Adrenal gland (tissue), 12 donors: Measurements from ENCODE around the gene SMG6. TPM values are rescaled to one million over a fixed set of nuclear protein-coding genes. Genes with fewer than 3 reads are reported as not detected.
"Not testable (repeated sequence)": the region's sequence is repeated elsewhere in the genome, so short reads cannot be mapped to it uniquely, and the experiment has no call there.

Experiments used
- DNase-seq, 7 donors: peaks; one replicate each; pipeline ENCODE4 v3.0.0-alpha.2; 2019 to 2020
- H3K27ac ChIP-seq, 5 donors: fragments of 200-600 bp; sonication (generic) in 4 of 5; 1 replicate in 3 of 5; 2 replicates in 2 of 5; pipeline versions ENCODE4 v1.5.1 to v1.8.0; 2016 to 2020; ENCODE audit warnings: mild to moderate bottlenecking in 1 of 5
- H3K27me3 ChIP-seq: fragments of 200-600 bp; 2 replicates; pipeline ENCODE4 v1.8.0; 2021
- H3K36me3 ChIP-seq, 2 donors: fragments of 200-600 bp; replicated peaks in 1 of 2; 1 replicate in 1 of 2; 2 replicates in 1 of 2; pipeline versions ENCODE4 v1.5.1 to v1.8.0; 2018 to 2022
- H3K4me1 ChIP-seq, 2 donors: fragments of 200-600 bp; replicated peaks in 1 of 2; 1 replicate in 1 of 2; 2 replicates in 1 of 2; pipeline versions ENCODE4 v1.5.1 to v1.8.0; 2018 to 2021
- H3K4me3 ChIP-seq, 4 donors: fragments of 200-600 bp; sonication (generic) in 3 of 4; one replicate each; pipeline ENCODE4 v1.5.1; 2016 to 2018
- H3K9me3 ChIP-seq, 3 donors: fragments of 200-600 bp; sonication (generic) in 1 of 3; replicated peaks in 1 of 3; 1 replicate in 2 of 3; 2 replicates in 1 of 3; pipeline versions ENCODE4 v1.5.1 to v1.8.0; 2016 to 2021
- POLR2A ChIP-seq, 2 donors: fragments of 450-650 bp; IDR thresholded peaks; one replicate each; pipeline ENCODE4 v1.6.1; 2017; ENCODE audit warnings: antibody characterized with exemption in 2 of 2, mild to moderate bottlenecking in 2 of 2, moderate library complexity in 1 of 2
- WGBS, 4 donors: extraction: QIAGEN DNeasy Blood & Tissue Kit in 2 of 4; methylation state at CpG; one replicate each; pipeline versions ENCODE4 v1.1.5 to v1.1.7; 2013 to 2017; 5-methylcytosine and 5-hydroxymethylcytosine counted together
- intact Hi-C, 2 donors: fragments of 100-400 bp; cut with DNase I; formaldehyde crosslinking; loops; one replicate each; pipeline versions ENCODE4 v1.14.1 to v1.15.0; 2022 to 2023
- polyA plus RNA-seq, 3 donors: library from polyadenylated mRNA; stranded (reverse); fragments of 200-250 nt in 2 of 3; fragments of 350-450 nt in 1 of 3; fragmentation: Illumina TruSeq in 1 of 3; extraction: RNeasy Lipid Tissue Mini Kit (QIAGEN cat#74804) in 1 of 3; gene quantifications; one replicate each; pipeline ENCODE4 v1.2.3, GENCODE V29; 2013 to 2014
- total RNA-seq, 9 donors: library from RNA; depleted of rRNA in 4 of 9; stranded (reverse); fragments of >200 nt in 4 of 9; fragments of 120-200 nt in 1 of 9; fragmentation: NEBNext Ultra II Directional in 1 of 9; extraction: Animal tissue kit (Norgen Biotek cat#: 25700) in 1 of 9; gene quantifications; one replicate each; pipeline versions ENCODE4 v1.1.0 to v1.2.4, GENCODE V29; 2013 to 2023
- TF ChIP-seq, protein P1 (sequence below), 6 experiments: fragments of 450-650 bp in 4 of 6; fragments of 200-600 bp in 2 of 6; sonication (generic) in 1 of 6; IDR thresholded peaks; 1 replicate in 5 of 6; 2 replicates in 1 of 6; pipeline versions ENCODE4 v1.5.1 to v1.8.0; 2016 to 2021; ENCODE audit warnings: antibody characterized with exemption in 6 of 6, mild to moderate bottlenecking in 2 of 6, moderate library complexity in 1 of 6
- donor health status: healthy with polysubstance abuse.
- donor health status: Bipolar disorder and iron deficiency.
- donor health status: DM: yes; HTN: yes; CAD: no.
- donor health status: DM: no; HTN: no; CAD: no.
- donor health status: DM: no; HTN: no; CAD: no.
- donor health status: DM: yes; HTN: yes; CAD: no.

The SMG6 gene
- total and polyA plus RNA-seq, 12 donors, result 15.9 to 85.1 (median 44.0) TPM

DNA sequence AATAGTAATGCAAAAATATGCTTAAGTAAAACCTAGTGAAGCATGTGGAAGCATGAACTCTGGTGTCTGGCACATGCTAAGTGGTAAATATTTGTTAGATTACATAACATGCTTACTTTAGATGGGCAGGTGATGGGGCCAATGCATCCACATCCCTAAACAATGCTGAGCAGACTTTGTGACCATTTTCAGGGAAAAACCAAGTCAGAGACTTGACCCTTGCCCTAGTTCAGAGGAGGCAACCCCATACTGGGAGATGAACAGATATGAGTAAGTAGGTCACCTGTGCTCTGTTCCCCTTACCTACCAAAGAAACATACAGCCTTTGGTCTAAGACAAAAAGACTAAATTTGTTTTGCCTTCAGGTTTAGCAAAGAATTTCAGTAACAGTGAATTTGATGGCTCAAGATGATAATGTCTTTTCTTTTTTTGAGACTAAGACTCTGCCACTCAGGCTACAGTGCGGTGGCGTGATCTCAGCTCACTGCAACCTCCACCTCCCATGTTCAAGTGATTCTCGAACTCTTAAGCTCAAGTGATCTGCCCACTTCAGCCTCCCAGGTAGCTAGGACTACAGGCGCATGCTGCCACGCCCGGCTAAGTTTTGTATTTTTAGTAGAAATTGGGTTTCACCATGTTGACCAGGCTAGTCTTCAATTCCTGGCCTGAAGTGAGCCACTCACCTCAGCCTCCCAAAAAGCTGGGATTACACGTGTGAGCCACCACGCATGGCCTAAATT is 157.3 kb downstream of the SMG6 start:
- H3K4me1 ChIP-seq, result no peaks in the 10 kb centered on the region
- H3K27ac ChIP-seq, result no peak overlapping the region
- WGBS, 4 donors, result 96 to 99% (median 98%) methylated on average over 8 of the region's 8 CpGs
- peak in 1 of 7 donors; percentile 39 for DNase-seq
- H3K27me3 ChIP-seq, result no peaks in the 10 kb centered on the region
- no peaks in the 10 kb centered on the region for H3K9me3 ChIP-seq
- H3K4me3 ChIP-seq, result no peak overlapping the region
- no peak for TF ChIP-seq POLR2A (IDR thresholded peaks at IDR 0.05)
- TF ChIP-seq, protein P1, sequence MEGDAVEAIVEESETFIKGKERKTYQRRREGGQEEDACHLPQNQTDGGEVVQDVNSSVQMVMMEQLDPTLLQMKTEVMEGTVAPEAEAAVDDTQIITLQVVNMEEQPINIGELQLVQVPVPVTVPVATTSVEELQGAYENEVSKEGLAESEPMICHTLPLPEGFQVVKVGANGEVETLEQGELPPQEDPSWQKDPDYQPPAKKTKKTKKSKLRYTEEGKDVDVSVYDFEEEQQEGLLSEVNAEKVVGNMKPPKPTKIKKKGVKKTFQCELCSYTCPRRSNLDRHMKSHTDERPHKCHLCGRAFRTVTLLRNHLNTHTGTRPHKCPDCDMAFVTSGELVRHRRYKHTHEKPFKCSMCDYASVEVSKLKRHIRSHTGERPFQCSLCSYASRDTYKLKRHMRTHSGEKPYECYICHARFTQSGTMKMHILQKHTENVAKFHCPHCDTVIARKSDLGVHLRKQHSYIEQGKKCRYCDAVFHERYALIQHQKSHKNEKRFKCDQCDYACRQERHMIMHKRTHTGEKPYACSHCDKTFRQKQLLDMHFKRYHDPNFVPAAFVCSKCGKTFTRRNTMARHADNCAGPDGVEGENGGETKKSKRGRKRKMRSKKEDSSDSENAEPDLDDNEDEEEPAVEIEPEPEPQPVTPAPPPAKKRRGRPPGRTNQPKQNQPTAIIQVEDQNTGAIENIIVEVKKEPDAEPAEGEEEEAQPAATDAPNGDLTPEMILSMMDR (IDR thresholded peaks at IDR 0.05), result no peak
- intact Hi-C loops, result no loop called here
- H3K36me3 ChIP-seq, result no peaks in the 10 kb centered on the region

DNA sequence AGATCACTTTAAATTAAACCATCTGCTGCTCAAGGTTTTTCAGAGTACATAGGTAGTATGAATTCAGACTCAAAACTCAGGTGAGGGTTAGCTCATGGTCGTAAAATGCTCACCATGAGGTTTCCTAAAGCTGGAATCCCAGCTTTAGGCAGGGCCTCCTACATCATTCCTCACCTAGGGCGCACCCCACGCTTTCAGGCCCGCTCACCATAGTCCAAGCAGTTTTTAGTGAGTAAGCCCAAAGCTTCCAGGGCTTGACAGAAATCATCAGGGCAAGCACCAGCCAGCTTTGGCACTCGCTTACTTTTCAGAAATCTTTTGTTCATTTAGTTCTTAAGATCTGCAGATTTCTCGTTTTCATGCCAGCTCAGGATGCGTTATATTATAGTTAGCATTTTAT is 158.9 kb downstream of the SMG6 start:
- no peak for TF ChIP-seq POLR2A (IDR thresholded peaks at IDR 0.05)
- TF ChIP-seq, protein P1 (IDR thresholded peaks at IDR 0.05), result no peak
- Histone ChIP-seq H3K27ac (no peak overlapping the region), H3K4me1 (no peaks in the 10 kb centered on the region), H3K9me3 (no peaks in the 10 kb centered on the region), H3K36me3 (no peaks in the 10 kb centered on the region), H3K4me3 (no peak overlapping the region), H3K27me3 (no peaks in the 10 kb centered on the region)
- peak in 1 of 7 donors; percentile 29 for DNase-seq
- intact Hi-C loops, result no loop called here
- 94 to 97% (median 95%) methylated on average over 7 of the region's 7 CpGs for WGBS, 4 donors

DNA sequence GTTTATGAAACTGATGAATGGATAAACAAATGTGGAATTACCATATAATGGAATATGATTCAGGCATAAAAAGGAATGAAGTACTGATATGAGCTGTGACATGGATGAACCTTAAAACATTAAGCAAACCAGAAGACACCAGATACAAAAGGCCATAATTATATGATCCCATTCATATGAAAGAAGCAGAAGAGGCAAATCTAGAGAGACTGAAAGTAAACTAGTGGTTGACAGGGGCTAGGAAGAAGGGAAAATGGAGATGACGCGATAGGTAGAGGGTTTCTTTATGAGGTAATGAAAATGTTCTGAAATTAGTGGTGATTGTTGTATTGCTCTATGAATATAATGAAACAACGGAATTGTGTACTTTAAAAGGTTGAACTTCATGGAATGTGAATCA is 160.3 kb downstream of the SMG6 start:
- 92 to 95% (median 93%) methylated on average over 3 of the region's 3 CpGs for WGBS, 4 donors
- TF ChIP-seq POLR2A (IDR thresholded peaks at IDR 0.05), result no peak
- TF ChIP-seq, protein P1 (IDR thresholded peaks at IDR 0.05), result no peak
- H3K27me3 ChIP-seq, result no peaks in the 10 kb centered on the region

DNA sequence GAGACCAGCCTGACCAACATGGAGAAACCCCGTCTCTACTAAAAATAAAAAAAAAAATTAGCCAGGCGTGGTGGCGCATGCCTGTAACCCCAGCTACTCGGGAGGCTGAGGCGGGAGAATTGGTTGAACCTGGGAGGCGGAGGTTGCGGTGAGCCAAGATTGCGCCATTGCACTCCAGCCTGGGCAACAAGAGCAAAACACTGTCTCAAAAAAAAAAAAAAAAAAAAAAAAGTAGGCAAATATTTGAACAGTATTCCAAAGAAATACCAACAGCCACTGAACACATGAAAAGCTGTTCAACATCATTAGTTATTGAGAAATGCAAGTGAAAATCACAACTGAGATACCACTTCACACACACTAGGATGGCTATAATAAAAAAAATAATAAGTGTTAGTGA is 160.9 kb downstream of the SMG6 start:
- H3K4me3 ChIP-seq, intact Hi-C loops, H3K27me3 ChIP-seq, H3K36me3 ChIP-seq, H3K9me3 ChIP-seq, H3K27ac ChIP-seq: not testable (repeated sequence)
- H3K4me1 ChIP-seq, result peaks cover 17 to 19% of the 10 kb centered on the region in 2 donors
- peak in 1 of 7 donors; percentile 23 for DNase-seq
- 95 to 97% (median 96%) methylated on average over 8 of the region's 8 CpGs for WGBS, 4 donors

More for the DNA sequence above, 160.3 kb downstream of the SMG6 start:
- peaks cover 11 to 12% of the 10 kb centered on the region in 2 donors for H3K4me1 ChIP-seq
- no peaks in the 10 kb centered on the region for H3K9me3 ChIP-seq
- no peak for DNase-seq
- intact Hi-C loops, result no loop called here
- H3K4me3 ChIP-seq, result no peak overlapping the region
- H3K27ac ChIP-seq, result no peak overlapping the region
- no peaks in the 10 kb centered on the region for H3K36me3 ChIP-seq

DNA sequence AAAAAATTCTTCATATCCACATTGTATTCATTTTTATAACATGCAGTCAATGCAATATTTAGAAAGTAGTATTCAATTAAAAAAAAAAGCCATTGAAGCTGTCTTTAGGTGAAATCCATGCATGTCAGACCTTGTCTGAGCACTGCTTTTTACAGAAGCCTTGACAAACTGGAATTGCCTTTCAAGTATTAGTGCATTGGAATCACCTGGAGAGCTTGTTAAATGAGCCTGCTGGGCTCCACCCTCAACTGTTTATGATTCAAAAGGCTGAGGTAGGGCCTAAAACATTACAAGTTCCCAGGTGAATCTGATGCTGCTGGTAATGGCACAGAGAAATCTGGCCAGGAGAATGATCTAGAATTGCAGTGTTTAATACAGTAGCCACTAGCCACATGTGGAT is 162.9 kb downstream of the SMG6 start:
- intact Hi-C loops, result no loop called here
- Histone ChIP-seq H3K27ac (no peak overlapping the region), H3K4me3 (no peak overlapping the region), H3K36me3 (no peaks in the 10 kb centered on the region), H3K4me1 (peaks cover 26 to 34% of the 10 kb centered on the region in 2 donors), H3K27me3 (no peaks in the 10 kb centered on the region), H3K9me3 (no peaks in the 10 kb centered on the region)
- DNase-seq, result peak in 1 of 7 donors; percentile 6
- TF ChIP-seq, protein P1 (IDR thresholded peaks at IDR 0.05), result no peak
- no peak for TF ChIP-seq POLR2A (IDR thresholded peaks at IDR 0.05)
